Measurements from ENCODE around the gene BORCS5. TPM values are rescaled to one million over a fixed set of nuclear protein-coding genes. Genes with fewer than 3 reads are reported as not detected.

BORCS5 gene
- total RNA-seq, 1 donor, result 6.9 TPM

GRCh38 chr12:12511895-12512711, 155.2 kb downstream of the BORCS5 start:
- TF ChIP-seq CTCF (IDR thresholded peaks at IDR 0.05; ENCODE audit: insufficient read depth, low read depth, low read length), result no peak
- H3K4me3 ChIP-seq (ENCODE audit: low read depth, low read length), result no peak overlapping the region
- no peak for DNase-seq (ENCODE audit: low read depth)

GRCh38 chr12:12513416-12514006, 156.6 kb downstream of the BORCS5 start:
- no peak for DNase-seq (ENCODE audit: low read depth)
- TF ChIP-seq CTCF (IDR thresholded peaks at IDR 0.05; ENCODE audit: insufficient read depth, low read depth, low read length), result no peak
- no peak overlapping the region for H3K4me3 ChIP-seq (ENCODE audit: low read depth, low read length)

- H3K4me3 ChIP-seq (ENCODE audit: low read depth, low read length), result no peak overlapping the region
- no peak for DNase-seq (ENCODE audit: low read depth)
- no peak for TF ChIP-seq CTCF (IDR thresholded peaks at IDR 0.05; ENCODE audit: insufficient read depth, low read depth, low read length)
Measured at GRCh38 chr12:12518464-12518845, 161.6 kb downstream of the BORCS5 start.

GRCh38 chr12:12518919-12519318, 162.0 kb downstream of the BORCS5 start:
- TF ChIP-seq CTCF (IDR thresholded peaks at IDR 0.05; ENCODE audit: insufficient read depth, low read depth, low read length), result no peak
- DNase-seq (ENCODE audit: low read depth), result peak; percentile 16
- H3K4me3 ChIP-seq (ENCODE audit: low read depth, low read length), result no peak overlapping the region

Other genes with a start within 250 kb of the BORCS5 start
- 50.1 and 50.3 TPM in 2 replicates for gene LRP6, start 90.0 kb upstream of the BORCS5 start, total RNA-seq
- 2.3 and 4.7 TPM in 2 replicates for gene MANSC1, start 6.8 kb upstream of the BORCS5 start, total RNA-seq
- 8.1 and 12.1 TPM in 2 replicates for gene DUSP16, start 205.8 kb downstream of the BORCS5 start, total RNA-seq

Measured in fibroblast of villous mesenchyme (primary cell).